ENCODE results near the gene USH2A. TPM values are rescaled to one million over a fixed set of nuclear protein-coding genes. Genes with fewer than 3 reads are reported as not detected.

The USH2A gene
- total RNA-seq, 4 donors from 2014 or later: not detected

- DNase-seq (ENCODE audit: low spot score): no peak
- TF ChIP-seq, protein P1, sequence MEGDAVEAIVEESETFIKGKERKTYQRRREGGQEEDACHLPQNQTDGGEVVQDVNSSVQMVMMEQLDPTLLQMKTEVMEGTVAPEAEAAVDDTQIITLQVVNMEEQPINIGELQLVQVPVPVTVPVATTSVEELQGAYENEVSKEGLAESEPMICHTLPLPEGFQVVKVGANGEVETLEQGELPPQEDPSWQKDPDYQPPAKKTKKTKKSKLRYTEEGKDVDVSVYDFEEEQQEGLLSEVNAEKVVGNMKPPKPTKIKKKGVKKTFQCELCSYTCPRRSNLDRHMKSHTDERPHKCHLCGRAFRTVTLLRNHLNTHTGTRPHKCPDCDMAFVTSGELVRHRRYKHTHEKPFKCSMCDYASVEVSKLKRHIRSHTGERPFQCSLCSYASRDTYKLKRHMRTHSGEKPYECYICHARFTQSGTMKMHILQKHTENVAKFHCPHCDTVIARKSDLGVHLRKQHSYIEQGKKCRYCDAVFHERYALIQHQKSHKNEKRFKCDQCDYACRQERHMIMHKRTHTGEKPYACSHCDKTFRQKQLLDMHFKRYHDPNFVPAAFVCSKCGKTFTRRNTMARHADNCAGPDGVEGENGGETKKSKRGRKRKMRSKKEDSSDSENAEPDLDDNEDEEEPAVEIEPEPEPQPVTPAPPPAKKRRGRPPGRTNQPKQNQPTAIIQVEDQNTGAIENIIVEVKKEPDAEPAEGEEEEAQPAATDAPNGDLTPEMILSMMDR (IDR thresholded peaks at IDR 0.05): no peak
- ATAC-seq (ENCODE audit: low FRiP score): no peak
Measured at GRCh38 chr1:216200941-216201340, 222.3 kb downstream of the USH2A start.

GRCh38 chr1:216194721-216195120, 228.5 kb downstream of the USH2A start:
- TF ChIP-seq, protein P1 (IDR thresholded peaks at IDR 0.05): no peak
- DNase-seq (ENCODE audit: low spot score) (no peak), ATAC-seq (ENCODE audit: low FRiP score) (no peak)

GRCh38 chr1:216193839-216194443, 229.3 kb downstream of the USH2A start:
- no peak for DNase-seq (ENCODE audit: low spot score)
- no peak for ATAC-seq (ENCODE audit: low FRiP score)
- TF ChIP-seq, protein P1 (IDR thresholded peaks at IDR 0.05): no peak

GRCh38 chr1:216190438-216190837, 232.8 kb downstream of the USH2A start:
- DNase-seq (ENCODE audit: low spot score) (no peak), ATAC-seq (ENCODE audit: low FRiP score) (no peak)
- TF ChIP-seq, protein P1 (IDR thresholded peaks at IDR 0.05): no peak

GRCh38 chr1:216186816-216187215, 236.4 kb downstream of the USH2A start:
- TF ChIP-seq, protein P1 (IDR thresholded peaks at IDR 0.05): no peak
- no peak for DNase-seq (ENCODE audit: low spot score)
- ATAC-seq (ENCODE audit: low FRiP score): no peak

- TF ChIP-seq, protein P1 (IDR thresholded peaks at IDR 0.05): no peak
- DNase-seq (ENCODE audit: low spot score) (no peak), ATAC-seq (ENCODE audit: low FRiP score) (no peak)
Measured at GRCh38 chr1:216186141-216186540, 237.1 kb downstream of the USH2A start.

- TF ChIP-seq, protein P1 (IDR thresholded peaks at IDR 0.05): no peak
- DNase-seq (ENCODE audit: low spot score) (no peak), ATAC-seq (ENCODE audit: low FRiP score) (no peak)
Measured at GRCh38 chr1:216184126-216184680, 239.0 kb downstream of the USH2A start.
